ENCODE results near the gene LPO.

Gene LPO

DNA sequence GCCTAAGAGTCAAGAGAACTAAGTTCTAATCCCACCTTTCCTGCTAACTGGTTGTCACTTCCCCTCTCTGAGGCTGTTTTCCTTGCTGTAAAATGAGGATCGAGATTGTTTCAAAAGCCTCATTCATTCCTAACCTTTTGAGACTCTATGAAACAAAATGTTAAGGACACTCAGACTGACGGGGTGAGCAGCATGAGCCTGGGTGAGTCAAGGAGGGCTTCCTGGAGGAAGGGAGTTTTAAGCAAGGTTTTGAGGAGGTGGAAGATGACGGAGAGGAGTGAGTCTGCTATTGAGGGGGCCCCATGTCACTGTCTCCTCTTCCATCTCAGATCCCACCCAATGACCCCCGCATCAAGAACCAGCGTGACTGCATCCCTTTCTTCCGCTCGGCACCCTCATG lies 41.8 kb upstream of the LPO start:
- Histone ChIP-seq H3F3A (ENCODE audit: insufficient read depth, low read length) (no peaks in the 10 kb centered on the region), H3K27ac (ENCODE audit: low read length) (no peak overlapping the region), H3K9me3 (replicated peaks; ENCODE audit: insufficient read depth, low read length) (no peaks in the 10 kb centered on the region), H3K4me3 (ENCODE audit: low read length) (no peak overlapping the region), H4K20me1 (ENCODE audit: insufficient read depth, low read length) (no peaks in the 10 kb centered on the region), H3K4me1 (ENCODE audit: low read length) (0 out of 2 replicates have a peak, but pooled peaks cover 4% of the 10 kb centered on the region), H3K27me3 (replicated peaks; ENCODE audit: insufficient read depth, low read length) (peaks cover 86% of the 10 kb centered on the region), H3K36me3 (replicated peaks; ENCODE audit: insufficient read depth, low read length) (no peaks in the 10 kb centered on the region), H2AFZ (ENCODE audit: low read length) (no peak overlapping the region), H3K4me2 (ENCODE audit: low read depth, low read length) (no peak overlapping the region), H3K9me2 (replicated peaks; ENCODE audit: insufficient read depth, low read length) (no peaks in the 10 kb centered on the region), H3K9ac (ENCODE audit: low read length) (no peak overlapping the region), H3K79me2 (ENCODE audit: low read length) (no peaks in the 10 kb centered on the region)
- no peak for DNase-seq
- TF ChIP-seq CTCF (IDR thresholded peaks at IDR 0.05; ENCODE audit: low read length) (no peak), EZH2phosphoT487 (IDR thresholded peaks at IDR 0.05; ENCODE audit: low read length) (no peak), EZH2 (optimal IDR thresholded peaks at IDR 0.05; ENCODE audit: low read depth, low read length) (no peak)

DNA sequence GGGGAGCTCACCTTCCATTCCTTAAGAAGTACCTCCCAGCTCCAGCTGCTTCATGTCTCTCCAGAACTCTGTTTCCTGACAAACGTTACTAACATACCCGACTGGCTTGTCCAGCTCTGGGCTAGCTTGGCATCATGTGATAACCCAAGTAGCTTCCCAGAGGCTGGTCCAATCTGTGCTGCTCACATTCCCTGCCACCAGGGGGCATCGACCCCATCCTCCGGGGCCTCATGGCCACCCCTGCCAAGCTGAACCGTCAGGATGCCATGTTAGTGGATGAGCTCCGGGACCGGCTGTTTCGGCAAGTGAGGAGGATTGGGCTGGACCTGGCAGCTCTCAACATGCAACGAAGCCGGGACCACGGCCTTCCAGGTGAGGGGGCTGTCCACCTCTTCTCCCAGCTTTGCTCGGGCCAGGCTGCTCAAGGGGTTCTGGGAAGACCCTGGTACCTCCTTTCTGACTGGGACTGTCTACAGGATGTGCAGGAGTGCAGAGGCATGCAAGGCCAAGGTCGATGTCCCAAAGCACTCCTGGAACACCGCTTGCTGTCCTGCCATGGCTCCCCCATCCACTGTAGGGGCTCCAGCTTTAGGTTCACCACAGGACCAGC lies 38.3 kb upstream of the LPO start:
- peak; percentile 53 for DNase-seq

GRCh38 chr17:58202859-58203258 lies 35.5 kb upstream of the LPO start:
- Histone ChIP-seq H2AFZ (ENCODE audit: low read length) (no peak overlapping the region), H3F3A (ENCODE audit: insufficient read depth, low read length) (no peaks in the 10 kb centered on the region), H3K9me2 (replicated peaks; ENCODE audit: insufficient read depth, low read length) (no peaks in the 10 kb centered on the region), H3K9me3 (replicated peaks; ENCODE audit: insufficient read depth, low read length) (no peaks in the 10 kb centered on the region), H3K27ac (ENCODE audit: low read length) (no peak overlapping the region), H3K36me3 (replicated peaks; ENCODE audit: insufficient read depth, low read length) (no peaks in the 10 kb centered on the region), H3K4me1 (ENCODE audit: low read length) (no peaks in the 10 kb centered on the region), H3K4me3 (ENCODE audit: low read length) (no peak overlapping the region), H3K9ac (ENCODE audit: low read length) (no peak overlapping the region), H3K4me2 (ENCODE audit: low read depth, low read length) (no peak overlapping the region), H3K79me2 (ENCODE audit: low read length) (no peaks in the 10 kb centered on the region), H3K27me3 (replicated peaks; ENCODE audit: insufficient read depth, low read length) (peaks cover 48% of the 10 kb centered on the region), H4K20me1 (ENCODE audit: insufficient read depth, low read length) (no peaks in the 10 kb centered on the region)
- TF ChIP-seq CTCF (IDR thresholded peaks at IDR 0.05; ENCODE audit: low read length) (no peak), EZH2phosphoT487 (IDR thresholded peaks at IDR 0.05; ENCODE audit: low read length) (no peak), EZH2 (optimal IDR thresholded peaks at IDR 0.05; ENCODE audit: low read depth, low read length) (no peak)
- no peak for DNase-seq

More for the DNA sequence above, 38.3 kb upstream of the LPO start:
- Histone ChIP-seq H3K27me3 (replicated peaks; ENCODE audit: insufficient read depth, low read length) (peaks cover 72% of the 10 kb centered on the region), H3K9ac (ENCODE audit: low read length) (no peak overlapping the region), H4K20me1 (ENCODE audit: insufficient read depth, low read length) (no peaks in the 10 kb centered on the region), H3K9me3 (replicated peaks; ENCODE audit: insufficient read depth, low read length) (no peaks in the 10 kb centered on the region), H3K4me3 (ENCODE audit: low read length) (no peak overlapping the region), H3K36me3 (replicated peaks; ENCODE audit: insufficient read depth, low read length) (no peaks in the 10 kb centered on the region), H2AFZ (ENCODE audit: low read length) (no peak overlapping the region; the same call in 1 of the 2 replicates), H3K4me2 (ENCODE audit: low read depth, low read length) (peak overlapping the region; percentile 24; the same call in 1 of the 2 replicates), H3K27ac (ENCODE audit: low read length) (no peak overlapping the region), H3K79me2 (ENCODE audit: low read length) (no peaks in the 10 kb centered on the region), H3K4me1 (ENCODE audit: low read length) (no peaks in the 10 kb centered on the region), H3F3A (ENCODE audit: insufficient read depth, low read length) (no peaks in the 10 kb centered on the region), H3K9me2 (replicated peaks; ENCODE audit: insufficient read depth, low read length) (no peaks in the 10 kb centered on the region)
- TF ChIP-seq EZH2 (optimal IDR thresholded peaks at IDR 0.05; ENCODE audit: low read depth, low read length) (no peak), CTCF (IDR thresholded peaks at IDR 0.05; ENCODE audit: low read length) (peak; percentile 86)

Measured in MM.1S (cell line).